Stimulated activated CD4-positive, alpha-beta T cell treated with anti-CD3 and anti-CD28 coated beads, Interleukin-15, amount 100 ng/mL, for 48 hours (primary cell): Measurements from ENCODE around the gene NAPEPLD.
"Not testable (repeated sequence)": the region's sequence is repeated elsewhere in the genome, so short reads cannot be mapped to it uniquely, and the experiment has no call there.

ENCODE experiments used
- DNase-seq, 2 donors: peaks; one replicate each; pipeline ENCODE4 v3.0.0-alpha.2; 2020; ENCODE audit warnings: low read depth in 2 of 2

NAPEPLD gene

GRCh38 chr7:103144754-103145153, 4.1 kb downstream of the NAPEPLD start:
- DNase-seq = not testable (repeated sequence)

DNA sequence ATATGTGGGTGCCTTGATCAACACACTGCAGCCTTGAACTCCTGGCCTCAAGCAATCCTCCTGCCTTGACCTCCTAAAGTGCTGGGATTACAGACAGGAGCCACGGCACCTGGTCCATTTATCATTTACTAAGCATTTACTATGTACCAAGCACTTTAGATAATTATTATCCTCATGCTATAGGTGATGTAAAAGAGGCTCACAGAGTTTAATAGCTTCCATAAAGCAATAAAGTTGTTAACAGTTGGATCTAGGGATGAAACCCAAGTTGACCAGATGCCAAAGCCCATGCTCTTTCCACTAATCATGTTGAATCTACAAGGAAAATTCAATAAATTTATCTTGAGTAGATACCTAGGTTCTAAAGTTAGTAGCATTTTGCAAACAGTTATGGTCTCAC, 5.0 kb downstream of the NAPEPLD start:
- no peak for DNase-seq

GRCh38 chr7:103142494-103142893, 6.4 kb downstream of the NAPEPLD start:
- DNase-seq = no peak

- no peak for DNase-seq
Observed at GRCh38 chr7:103141753-103142404, 7.0 kb downstream of the NAPEPLD start.

GRCh38 chr7:103140685-103141084, 8.2 kb downstream of the NAPEPLD start:
- no peak for DNase-seq

DNA sequence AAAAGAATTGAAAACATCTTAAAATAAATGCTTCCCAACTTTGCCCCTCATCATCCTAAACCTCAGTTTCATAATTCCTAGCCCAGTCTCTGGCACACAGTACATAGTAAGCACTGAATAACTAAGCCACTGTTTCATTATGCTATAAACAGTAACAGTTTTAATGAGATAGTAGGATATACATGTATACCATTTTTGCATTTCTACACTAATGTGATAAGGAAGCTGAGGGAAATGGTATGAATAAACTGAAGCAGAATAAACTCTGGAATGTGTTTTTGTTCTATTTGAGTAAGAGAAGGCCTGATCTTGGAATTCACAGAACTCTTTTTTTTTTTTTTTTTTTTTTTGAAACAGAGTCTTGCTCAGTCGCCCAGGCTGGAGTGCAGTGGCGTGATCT, 8.8 kb downstream of the NAPEPLD start:
- no peak for DNase-seq

DNA sequence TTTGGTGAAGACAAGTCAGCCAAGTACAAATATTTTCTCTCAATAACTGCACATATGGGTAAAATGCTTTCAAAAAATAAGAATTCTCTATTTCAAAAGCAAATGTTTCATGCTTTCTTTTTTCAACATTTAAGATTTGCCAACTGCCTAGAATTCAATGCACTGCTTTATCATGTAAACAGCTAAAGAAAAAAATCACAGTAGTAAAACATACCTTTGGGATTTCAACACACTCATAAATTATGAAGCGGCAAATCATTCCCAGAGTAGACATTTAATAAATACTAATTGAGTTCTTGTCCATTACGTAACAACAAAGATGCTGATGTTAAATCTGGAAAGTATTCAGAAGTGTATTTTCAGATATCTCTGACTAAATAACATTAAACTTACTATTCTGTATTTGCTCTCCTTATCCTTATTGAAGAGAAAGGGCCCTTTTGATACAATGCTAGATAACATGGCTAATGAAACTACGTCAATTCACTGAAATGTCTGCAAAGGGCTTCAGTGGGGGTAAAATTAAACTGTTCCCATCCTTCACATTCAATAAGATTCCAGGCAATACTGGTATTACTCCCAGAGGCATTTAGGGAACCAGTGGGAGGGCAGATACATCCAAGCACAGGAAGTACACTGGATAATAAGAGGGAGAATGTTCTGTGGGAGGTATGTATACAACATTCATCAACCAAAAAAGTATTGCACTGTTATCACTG, 13.9 kb downstream of the NAPEPLD start:
- DNase-seq = no peak

GRCh38 chr7:103132995-103133688, 15.8 kb downstream of the NAPEPLD start:
- no peak for DNase-seq

DNA sequence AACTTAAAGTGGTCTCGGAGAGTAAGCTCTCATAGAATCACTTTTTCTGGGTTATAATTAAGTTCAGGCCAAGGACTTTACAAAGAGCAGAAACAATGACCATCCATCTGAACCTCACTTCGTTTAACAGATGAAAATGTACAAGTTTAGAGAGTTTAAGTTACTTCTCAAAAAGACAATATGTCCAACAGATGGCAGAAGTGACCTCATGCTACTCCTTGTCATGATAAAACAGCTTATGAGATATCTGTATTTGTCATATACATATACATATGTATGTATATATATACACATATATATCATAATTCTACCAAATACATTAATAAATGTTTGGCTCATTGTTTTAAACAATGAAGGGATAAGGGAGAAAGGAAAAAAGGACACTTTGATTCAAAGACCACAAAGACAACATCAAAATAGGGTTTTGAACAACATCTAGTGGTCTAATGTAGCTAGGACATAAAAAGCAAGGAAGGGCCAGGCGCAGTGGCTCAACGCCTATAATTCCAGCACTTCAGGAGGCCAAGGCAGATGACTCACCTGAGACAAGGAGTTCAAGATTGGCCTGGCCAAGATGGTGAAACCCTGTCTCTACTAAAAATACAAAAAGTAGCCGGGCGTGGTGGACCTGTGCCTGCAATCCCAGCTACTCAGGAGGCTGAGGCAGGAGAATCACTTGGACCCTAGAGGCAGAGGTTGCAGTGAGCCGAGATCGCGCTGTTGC, 17.8 kb downstream of the NAPEPLD start:
- DNase-seq = no peak

DNA sequence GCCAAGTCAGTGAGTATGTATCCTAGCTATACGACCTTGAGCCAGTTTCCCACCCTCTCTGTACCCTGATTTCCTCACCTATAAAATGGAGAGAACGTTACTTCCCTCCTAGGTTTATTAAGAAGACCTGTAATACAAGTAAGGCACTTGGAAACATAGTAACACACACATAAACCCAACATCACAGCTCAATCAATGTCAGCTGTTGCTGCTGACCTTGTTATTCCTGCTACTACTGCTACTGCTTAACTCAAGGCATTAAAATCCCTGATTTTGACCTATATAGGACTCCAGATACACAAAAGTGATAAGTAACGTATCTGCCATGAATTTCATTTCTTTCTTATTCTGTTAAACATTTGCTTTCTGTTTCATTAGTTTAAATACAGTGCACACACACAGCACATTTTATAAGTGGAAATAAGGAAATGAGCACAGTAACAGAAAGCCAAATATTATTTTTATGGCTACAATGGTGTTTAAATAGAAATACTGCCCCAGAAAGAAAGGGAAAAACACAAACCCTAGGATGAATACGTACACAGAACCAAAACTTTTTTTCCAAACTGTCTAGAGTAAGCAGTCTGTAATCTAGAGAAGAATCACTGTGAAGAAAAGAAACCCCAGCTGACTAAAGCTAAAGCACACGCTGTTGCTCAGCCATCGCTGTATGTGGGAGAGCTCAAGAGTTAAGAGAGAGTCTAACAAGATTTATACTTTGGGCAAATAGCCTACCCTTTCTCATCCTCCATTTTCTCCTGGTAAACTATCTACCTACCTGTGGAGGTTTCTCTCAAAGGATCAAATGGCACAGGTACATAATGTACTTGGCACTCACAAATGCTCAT, 19.0 kb downstream of the NAPEPLD start:
- DNase-seq = no peak

GRCh38 chr7:103127006-103127405, 21.9 kb downstream of the NAPEPLD start:
- no peak for DNase-seq

DNA sequence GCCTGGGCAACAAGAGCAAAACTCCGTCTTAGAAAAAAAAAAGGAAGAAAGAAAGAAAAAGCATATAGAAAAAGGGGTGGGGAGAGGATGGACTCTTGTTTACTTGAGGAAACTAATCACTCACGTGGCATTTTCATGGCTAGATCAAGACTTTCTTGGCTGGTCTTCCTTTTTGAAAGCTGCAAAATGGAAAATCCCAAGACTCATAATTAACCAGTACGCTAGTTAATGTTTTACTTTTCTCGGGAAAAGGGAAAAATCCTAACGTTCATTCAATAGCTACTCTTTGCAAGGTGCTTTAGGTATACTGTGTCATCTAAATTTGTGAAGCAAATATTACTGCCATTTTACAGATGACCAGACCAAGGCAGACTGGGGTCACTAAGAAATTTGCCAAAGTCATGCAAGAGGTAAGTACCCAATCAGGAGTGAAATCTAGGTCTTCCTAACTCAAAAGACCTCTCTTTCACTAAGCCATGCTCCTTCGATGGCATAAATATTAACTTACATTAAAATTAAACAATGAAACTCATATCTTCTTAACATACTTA, 24.4 kb downstream of the NAPEPLD start:
- DNase-seq = no peak

- no peak for DNase-seq
Observed at GRCh38 chr7:103123529-103123928, 25.4 kb downstream of the NAPEPLD start.

GRCh38 chr7:103121641-103122040, 27.3 kb downstream of the NAPEPLD start:
- no peak for DNase-seq

DNA sequence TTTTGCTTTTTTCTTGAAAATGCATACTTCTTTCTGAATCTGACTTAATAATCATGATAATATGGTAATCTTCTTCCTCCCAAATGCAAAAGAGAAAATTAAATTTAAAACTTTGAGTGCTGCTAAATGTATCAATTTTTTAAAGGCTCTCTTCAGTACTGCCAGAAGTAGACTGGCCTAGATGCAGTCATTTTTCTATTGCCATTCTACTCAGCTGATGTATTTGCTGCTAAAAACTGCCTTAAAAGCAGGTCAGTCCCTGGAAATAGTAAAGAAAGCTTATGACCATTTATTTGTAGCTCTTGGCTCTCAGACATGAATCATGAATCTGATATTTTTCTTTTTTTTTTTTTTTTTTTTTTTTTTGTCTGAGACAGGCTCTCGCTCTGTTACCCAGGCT, 28.5 kb downstream of the NAPEPLD start:
- DNase-seq = no peak

DNA sequence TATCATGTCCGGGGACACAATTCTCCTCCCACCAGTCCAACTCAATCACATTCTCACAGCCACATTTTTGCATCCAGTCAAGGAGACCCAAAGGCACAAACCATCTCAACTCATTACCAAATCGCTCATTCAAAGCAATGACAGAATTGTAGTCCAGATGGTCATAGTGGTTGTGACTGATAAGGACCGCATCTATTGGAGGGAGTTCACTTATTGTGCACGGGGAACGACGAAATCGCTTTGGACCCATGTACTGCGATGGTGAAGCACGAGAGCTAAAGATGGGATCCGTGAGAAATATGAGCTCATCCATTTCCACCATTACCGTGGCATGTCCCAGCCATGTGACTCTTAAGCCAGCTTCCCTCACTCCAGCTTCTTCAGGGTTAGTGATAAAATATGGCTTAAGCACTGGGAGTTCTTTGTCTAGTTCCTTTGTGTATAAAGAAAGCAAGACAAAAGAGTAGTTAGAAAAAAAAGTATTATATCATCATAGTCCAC, 29.1 kb downstream of the NAPEPLD start:
- no peak for DNase-seq

GRCh38 chr7:103117465-103117864, 31.4 kb downstream of the NAPEPLD start:
- no peak for DNase-seq

DNA sequence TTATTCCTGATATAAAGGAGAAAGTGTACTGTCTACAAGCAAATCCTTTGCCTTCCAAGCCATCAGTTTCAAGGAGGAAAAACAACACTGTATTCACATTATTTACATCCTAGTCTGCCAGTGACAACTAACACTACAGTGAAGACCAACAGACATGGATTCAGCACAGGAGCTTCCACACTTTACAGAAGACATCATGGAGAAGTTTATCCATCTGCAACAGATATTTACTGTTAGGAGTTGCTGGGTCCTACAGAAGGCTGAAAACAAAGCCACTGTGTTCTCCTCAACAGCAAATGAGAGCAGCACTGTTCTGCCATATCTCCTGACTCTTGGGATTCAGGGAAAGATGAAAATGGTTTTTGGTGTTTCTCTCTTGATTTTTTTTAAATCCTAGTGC, 31.9 kb downstream of the NAPEPLD start:
- DNase-seq = no peak

DNA sequence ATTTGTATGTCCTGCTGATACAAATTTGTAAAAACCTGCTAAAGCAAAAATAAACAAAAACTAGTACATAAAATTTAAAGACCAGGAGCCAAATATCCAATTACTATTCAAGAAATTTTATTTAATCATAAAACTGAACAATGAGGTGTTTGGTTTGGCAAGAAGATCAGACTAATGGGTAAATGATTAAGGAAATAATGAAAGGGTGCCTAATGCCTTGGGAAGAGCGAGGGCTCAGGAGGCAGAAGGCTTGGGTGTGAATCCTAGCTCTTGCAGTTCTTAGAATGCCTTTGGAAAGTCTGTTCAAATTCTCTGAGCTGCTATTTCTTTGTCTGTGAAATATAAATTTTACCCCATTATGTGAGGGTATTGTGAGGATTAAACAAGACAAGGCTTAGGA, 32.4 kb downstream of the NAPEPLD start:
- no peak for DNase-seq

DNA sequence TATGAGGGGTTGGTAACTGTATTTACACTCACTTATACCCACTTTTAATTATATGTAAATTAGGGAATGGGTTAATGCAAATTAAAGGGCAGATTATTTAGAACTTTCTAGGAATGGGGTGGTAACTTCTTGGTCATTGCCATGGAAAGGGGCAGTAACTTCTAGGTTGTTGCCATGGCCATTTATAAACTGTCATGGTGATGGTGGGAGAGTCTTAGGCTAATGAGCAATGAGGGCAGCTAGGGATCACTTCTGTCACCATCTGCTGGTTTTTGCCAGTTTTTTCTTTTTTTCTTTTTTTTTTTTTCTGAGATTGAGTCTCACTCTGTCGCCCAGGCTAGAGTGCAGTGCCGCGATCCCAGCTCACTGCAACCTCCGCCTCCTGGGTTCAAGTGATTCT, 33.1 kb downstream of the NAPEPLD start:
- no peak for DNase-seq

- DNase-seq = no peak
Observed at GRCh38 chr7:103114576-103115008, 34.3 kb downstream of the NAPEPLD start.
